Neuron (in vitro differentiated cells): ENCODE data around the gene KHNYN.

ENCODE experiments used
- H2AFZ ChIP-seq: one replicate; pipeline ENCODE4 v1.6.1; 2013; ENCODE audit warnings: low read depth, mild to moderate bottlenecking, inconsistent platforms, low read length, moderate library complexity
- H3K27me3 ChIP-seq: one replicate; pipeline ENCODE4 v1.6.1; 2013; ENCODE audit warnings: low read length; ENCODE audit not compliant: insufficient read depth
- H3K36me3 ChIP-seq: one replicate; pipeline ENCODE4 v1.6.1; 2013; ENCODE audit warnings: low read length; ENCODE audit not compliant: insufficient read depth
- H3K4me1 ChIP-seq: one replicate; pipeline ENCODE4 v1.6.1; 2013; ENCODE audit warnings: low read length; ENCODE audit not compliant: insufficient read depth
- H3K4me3 ChIP-seq: 2 replicates; pipeline ENCODE4 v1.5.1; 2013; ENCODE audit warnings: mild to moderate bottlenecking, low read length, moderate library complexity
- H3K9me3 ChIP-seq: one replicate; pipeline ENCODE4 v1.6.1; 2013; ENCODE audit warnings: low read length

Gene KHNYN

DNA sequence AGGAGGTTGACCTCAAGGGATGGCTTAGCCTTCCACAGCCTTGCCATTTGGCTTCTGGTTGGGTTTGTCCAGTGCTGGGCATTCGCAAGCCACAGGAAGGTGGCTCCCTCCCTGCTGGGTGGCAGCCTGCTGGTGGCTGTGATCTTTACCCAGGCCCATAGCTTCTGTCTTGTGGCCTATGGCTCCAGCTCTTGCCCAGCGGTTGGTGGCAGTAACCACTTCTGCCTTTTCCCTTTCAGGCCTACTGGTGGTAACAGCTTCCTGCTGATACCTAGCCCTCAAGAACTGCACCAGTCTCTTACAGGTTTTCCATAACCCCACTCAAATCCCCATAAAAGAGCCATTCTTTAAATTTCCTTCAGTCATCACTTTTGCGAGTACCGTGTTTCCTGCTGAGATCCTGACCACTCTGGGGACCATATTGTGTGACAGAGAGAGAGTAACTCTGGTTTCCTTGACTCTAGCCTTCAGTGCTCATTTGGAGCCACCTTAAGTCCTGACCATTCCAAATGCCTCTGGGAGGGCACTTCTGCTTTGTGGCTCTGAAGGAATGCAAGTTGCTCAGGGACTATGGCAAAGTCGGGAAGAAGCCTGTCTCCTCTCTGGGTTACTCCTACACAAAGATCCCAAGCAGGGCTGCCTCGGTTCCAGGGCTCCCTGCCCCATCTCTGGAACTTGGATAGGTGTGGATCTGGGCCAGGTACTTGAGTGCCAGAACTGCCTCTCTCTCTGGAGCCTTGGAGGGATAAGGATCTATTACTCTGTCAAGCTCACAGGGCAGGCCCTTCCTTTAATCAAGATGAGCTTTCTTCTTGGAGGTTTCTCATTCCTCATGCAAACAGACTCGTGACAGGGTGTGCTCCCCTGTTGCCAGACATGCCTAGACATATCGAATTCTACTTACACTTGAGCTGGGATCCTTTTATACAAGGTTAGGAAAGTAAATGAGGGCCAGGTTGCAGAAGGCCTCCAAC lies 33.9 kb upstream of the KHNYN start:
- Histone ChIP-seq H3K36me3 (no peaks in the 10 kb centered on the region), H3K27me3 (peaks cover 44% of the 10 kb centered on the region), H3K9me3 (no peaks in the 10 kb centered on the region), H2AFZ (no peak overlapping the region), H3K4me1 (peaks cover 9% of the 10 kb centered on the region), H3K4me3 (no peak overlapping the region)

DNA sequence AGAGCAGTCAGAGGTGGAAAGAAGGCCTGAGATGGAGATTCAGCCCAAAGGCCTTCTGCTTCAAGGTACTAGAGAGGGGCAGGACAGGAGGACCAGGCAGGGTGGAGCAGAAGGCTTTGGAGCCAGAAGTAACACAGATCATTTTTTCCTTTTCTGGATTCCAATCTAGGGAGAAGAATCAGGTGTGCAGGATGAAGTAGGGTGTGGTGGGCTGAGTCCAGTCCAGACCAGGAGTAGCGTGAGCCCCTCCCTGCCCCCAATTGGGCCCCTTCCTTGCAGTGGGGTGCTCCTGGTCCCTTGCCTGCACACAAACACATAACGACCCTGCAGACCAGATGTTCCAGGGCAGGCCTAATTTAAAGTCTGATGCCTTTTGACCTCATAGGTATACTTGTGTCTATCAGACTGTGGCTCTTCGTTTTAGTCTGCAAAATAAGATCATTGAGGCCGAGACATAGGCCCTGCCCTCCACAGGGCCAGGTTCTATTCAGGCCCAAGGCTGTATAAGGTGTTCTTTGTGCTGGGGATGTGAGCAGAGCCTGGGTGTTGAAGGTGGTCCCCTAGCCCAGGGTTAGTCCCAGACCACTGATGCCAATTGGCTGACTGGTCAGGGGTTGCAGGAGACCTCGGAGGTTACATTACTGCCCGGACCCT lies 32.0 kb upstream of the KHNYN start:
- Histone ChIP-seq H3K4me1 (peaks cover 9% of the 10 kb centered on the region), H3K27me3 (peaks cover 56% of the 10 kb centered on the region), H3K4me3 (no peak overlapping the region), H3K9me3 (no peaks in the 10 kb centered on the region), H3K36me3 (no peaks in the 10 kb centered on the region), H2AFZ (no peak overlapping the region)

DNA sequence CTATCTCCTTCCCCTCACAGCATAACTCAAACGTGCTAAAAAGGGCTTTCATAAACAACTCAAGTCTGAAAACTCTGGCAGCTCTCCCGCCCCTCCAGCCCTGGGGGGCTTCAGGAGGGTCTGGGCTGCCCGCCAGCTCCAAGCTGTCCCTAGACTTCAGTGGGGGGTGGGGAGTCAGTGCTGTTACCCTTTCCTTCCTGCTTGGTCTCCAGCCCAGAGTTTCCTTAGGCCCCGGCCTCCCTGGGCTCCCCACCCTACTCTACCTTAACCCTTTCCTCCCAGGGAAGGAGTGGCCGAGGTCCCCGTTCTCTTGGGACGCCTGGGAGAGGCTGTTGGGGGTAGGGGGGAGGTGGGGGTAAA lies 31.5 kb upstream of the KHNYN start:
- Histone ChIP-seq H3K36me3 (no peaks in the 10 kb centered on the region), H2AFZ (no peak overlapping the region), H3K9me3 (no peaks in the 10 kb centered on the region), H3K4me3 (no peak overlapping the region), H3K27me3 (peaks cover 59% of the 10 kb centered on the region), H3K4me1 (peaks cover 9% of the 10 kb centered on the region)

DNA sequence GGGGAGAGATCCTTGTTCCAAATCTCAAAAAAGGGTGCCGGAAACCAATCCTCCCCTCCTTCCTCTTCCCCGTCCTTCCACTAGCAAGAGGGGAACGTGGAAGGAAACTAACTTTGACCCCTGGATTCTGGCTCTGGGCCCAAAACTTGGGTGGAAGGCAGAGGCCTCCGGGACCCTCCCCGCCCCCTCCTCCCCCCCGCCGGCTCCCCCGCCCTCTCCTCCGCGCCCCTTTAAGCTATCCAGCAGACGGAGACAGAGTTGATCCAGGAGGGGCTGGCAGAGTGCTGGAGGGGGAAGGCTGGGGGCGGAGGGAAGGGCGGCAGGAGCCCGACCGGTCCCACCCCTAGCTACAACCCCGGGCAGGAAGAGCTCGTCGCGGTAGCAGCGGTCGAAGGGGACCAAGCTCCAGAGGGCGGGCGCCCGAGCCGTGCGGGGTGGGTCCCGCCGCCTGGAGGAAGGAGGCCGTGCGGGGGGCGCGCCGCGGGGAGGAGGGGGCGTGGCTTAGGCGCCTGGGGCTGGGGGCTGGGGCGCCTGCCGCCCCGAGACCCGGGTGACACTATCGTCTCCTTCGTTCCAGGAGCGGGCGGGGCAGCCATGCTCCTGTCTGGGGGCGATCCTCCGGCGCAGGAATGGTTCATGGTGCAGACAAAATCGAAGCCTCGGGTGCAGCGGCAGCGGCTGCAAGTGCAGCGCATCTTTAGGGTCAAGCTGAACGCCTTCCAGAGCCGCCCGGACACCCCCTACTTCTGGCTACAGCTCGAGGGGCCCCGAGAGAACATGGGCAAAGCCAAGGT lies 30.9 kb upstream of the KHNYN start, which contains the start of gene NYNRIN:
NYNRIN (plus strand) TSS at position 351 of the 794 bp plus-strand sequence; CDS start at position 595, 244 bp downstream.
- Histone ChIP-seq H3K4me3 (peak within 1 kb of the TSS; percentile 48), H3K36me3 (no peaks in the 10 kb centered on the region), H3K27me3 (peaks cover 59% of the 10 kb centered on the region), H3K4me1 (peaks cover 9% of the 10 kb centered on the region), H2AFZ (peak within 1 kb of the TSS; percentile 90), H3K9me3 (no peaks in the 10 kb centered on the region)

DNA sequence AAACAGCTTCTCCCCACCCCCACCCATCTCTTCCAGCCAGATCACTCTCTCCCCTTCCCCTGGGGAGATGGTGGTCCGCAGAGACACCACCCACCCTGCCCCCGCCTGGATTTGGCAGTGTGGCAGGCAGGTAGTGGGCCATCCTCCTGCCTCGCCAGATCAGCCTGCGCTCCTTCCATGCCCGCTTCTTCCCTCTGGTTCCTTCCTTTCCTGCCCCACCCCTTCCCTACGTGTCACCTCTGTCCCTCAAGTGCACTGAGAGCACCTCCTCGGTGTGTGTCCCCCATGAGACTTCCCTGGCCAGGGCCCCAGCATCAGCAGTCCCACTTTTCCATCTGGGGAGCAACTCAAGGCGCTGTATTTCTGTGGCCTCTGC lies 30.3 kb upstream of the KHNYN start:
- peaks cover 9% of the 10 kb centered on the region for H3K4me1 ChIP-seq
- peak overlapping the region; percentile 48 for H3K4me3 ChIP-seq
- H3K9me3 ChIP-seq = no peaks in the 10 kb centered on the region
- no peaks in the 10 kb centered on the region for H3K36me3 ChIP-seq
- H2AFZ ChIP-seq = peak overlapping the region; percentile 90
- peaks cover 59% of the 10 kb centered on the region for H3K27me3 ChIP-seq

DNA sequence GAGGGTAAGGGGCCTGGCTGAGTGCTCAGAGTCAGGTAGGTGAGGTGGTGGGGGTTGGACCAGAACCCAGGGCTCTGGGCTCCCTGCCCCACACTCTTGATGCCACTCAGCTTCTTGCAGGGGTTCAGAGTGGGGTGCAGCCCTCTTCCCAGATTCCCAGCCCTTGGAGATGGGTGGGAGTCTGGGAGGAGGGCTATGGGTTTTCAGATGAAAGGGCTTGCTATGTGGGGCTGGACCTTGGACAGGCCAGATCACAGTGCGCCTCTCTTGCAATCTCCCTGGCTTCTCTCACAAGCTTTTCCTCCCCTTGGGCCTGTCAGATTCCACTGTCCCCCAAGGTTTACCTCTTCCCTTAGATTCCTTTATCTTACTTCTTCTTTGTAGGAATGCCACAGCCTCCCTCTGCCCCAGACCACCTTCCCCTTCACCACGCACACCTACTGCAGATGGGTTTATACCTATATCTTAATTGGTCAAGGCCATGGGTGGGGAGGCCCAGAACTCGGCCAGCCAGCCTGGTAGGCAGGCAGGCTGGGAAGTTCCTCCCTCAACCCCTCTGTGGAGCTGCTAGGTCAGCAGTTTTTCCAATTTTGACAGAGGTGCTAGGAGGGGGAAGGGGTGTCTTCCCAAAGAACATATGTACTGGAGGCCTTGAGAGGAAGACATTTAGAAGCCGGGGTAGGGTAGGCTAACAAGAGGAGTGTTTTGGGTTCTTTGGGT lies 29.6 kb upstream of the KHNYN start:
- no peaks in the 10 kb centered on the region for H3K36me3 ChIP-seq
- peaks cover 58% of the 10 kb centered on the region for H3K27me3 ChIP-seq
- H3K9me3 ChIP-seq = no peaks in the 10 kb centered on the region
- no peak overlapping the region for H3K4me3 ChIP-seq
- H3K4me1 ChIP-seq = peaks cover 9% of the 10 kb centered on the region
- H2AFZ ChIP-seq = no peak overlapping the region

DNA sequence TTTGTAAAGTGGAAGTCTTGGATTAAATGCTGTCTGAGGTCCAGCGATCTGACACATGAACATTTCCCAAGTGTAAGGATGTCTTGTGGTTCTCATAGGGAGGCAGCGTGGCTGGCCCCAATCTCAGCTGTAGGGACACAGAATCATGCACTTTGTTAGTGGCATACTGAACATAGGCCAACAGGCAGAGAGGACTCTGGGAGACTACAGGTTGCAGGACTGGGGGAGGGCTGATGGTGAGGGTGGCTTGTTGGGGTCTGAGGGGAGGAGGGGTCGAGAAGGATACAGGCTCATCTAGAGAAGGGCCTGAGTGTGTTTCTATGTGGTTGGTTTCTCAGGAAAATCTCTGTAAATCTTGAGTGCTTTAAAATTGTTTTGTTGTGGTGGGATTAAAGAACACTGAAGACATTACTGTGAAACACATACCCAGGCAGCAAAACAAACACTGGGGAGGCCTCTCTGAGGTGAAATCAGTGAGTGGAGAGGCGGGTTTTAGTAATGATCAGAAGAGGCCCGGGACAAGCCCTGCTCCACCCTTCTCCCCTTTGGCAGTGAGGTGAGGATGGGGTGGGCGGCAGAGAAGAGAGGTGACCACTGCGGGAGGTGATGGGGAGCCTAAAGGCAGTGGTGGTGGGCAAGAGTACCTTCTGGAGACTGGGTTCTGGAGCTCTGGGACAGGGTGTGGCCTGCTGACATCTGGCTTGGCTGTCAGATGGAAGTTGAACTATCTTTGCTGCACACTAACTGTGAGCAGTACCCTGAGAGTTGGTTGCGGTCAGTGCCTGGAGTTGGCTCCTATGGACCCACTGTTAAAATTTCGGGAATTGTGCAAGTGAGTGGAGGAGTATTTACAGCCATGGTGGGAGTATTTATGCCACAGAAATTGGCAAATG lies 27.7 kb upstream of the KHNYN start:
- Histone ChIP-seq H3K9me3 (no peaks in the 10 kb centered on the region), H3K4me1 (peaks cover 9% of the 10 kb centered on the region), H2AFZ (no peak overlapping the region), H3K4me3 (no peak overlapping the region), H3K36me3 (no peaks in the 10 kb centered on the region), H3K27me3 (peaks cover 39% of the 10 kb centered on the region)

DNA sequence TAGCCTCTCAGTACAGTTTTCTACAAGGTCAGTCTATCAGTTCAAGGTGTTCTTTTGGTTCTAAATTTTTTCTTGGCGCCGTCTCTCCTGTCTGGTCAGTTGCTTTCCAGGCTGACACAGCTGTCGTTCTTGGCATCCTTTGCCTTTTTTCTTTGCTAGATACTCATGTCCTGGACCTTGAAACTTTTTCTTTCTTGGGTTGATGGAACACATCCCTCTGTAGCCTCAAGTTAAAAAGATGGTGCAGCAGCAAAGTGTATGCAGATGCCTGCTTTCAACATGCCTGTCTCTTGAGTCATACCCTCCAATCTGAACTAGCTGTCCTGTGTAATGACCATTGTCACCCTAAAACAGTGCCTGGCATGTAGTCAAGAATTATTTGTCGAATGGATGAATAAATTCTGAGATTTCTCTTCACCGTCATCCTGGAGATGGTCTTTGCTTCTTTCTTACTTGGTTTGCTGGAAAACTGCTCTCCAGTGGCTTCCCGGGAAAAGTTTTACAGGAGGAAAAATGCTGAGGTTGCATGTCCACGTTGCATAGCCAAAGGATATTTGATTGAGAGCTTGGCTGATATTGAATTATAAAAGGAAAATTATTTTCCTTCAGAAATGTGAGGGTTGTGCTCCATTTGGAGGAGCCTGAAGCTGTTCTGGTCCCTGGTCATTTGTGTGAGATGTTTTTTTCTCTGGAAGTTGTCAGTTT lies 26.3 kb upstream of the KHNYN start:
- Histone ChIP-seq H3K27me3 (peaks cover 27% of the 10 kb centered on the region), H3K36me3 (no peaks in the 10 kb centered on the region), H3K4me3 (no peak overlapping the region), H3K9me3 (no peaks in the 10 kb centered on the region), H2AFZ (no peak overlapping the region), H3K4me1 (peaks cover 8% of the 10 kb centered on the region)

DNA sequence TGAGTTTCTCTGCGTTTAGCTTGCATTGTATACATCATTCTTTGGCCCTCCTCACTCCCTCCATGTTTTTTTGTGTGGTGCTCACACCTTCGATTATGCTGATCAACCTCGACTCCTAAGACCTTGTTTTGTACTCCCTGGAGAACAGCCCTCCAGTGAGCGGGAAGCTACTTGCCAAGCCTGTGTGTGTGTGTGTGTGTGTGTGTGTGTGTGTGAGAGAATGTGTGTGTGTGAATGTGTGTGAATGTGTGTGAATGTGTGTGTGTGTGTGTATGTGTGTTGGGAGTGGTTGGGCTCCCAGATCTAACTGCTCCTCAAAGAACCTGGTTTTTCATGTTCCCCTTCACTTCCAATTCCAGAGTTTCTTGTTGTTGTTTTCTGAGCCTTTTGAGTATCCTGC lies 24.9 kb upstream of the KHNYN start:
- no peaks in the 10 kb centered on the region for H3K36me3 ChIP-seq
- no peaks in the 10 kb centered on the region for H3K9me3 ChIP-seq
- no peak overlapping the region for H2AFZ ChIP-seq
- H3K4me1 ChIP-seq = no peaks in the 10 kb centered on the region
- H3K4me3 ChIP-seq = no peak overlapping the region
- H3K27me3 ChIP-seq = peaks cover 21% of the 10 kb centered on the region

DNA sequence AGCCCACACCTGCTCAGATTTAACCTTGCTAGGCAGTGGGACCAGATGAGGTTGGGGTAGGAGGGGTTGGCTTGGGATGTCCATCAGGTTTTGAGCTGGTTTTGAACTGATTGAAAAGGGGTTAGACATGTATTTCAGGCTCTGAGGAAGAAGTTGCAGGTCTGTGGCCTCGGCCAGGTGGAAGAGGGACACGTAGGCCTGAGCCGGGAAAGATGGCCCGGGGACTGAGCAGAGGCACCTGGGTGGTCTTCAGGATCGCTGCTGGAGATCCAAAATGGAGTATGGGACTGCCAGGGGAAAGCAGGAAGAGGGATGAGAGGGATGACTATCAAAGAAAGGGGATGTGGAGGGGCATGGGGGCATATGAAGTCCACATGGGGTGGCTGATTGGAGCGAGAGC lies 23.3 kb upstream of the KHNYN start:
- no peaks in the 10 kb centered on the region for H3K36me3 ChIP-seq
- H3K4me3 ChIP-seq = no peak overlapping the region
- H2AFZ ChIP-seq = no peak overlapping the region
- H3K4me1 ChIP-seq = no peaks in the 10 kb centered on the region
- H3K9me3 ChIP-seq = no peaks in the 10 kb centered on the region
- peaks cover 12% of the 10 kb centered on the region for H3K27me3 ChIP-seq

DNA sequence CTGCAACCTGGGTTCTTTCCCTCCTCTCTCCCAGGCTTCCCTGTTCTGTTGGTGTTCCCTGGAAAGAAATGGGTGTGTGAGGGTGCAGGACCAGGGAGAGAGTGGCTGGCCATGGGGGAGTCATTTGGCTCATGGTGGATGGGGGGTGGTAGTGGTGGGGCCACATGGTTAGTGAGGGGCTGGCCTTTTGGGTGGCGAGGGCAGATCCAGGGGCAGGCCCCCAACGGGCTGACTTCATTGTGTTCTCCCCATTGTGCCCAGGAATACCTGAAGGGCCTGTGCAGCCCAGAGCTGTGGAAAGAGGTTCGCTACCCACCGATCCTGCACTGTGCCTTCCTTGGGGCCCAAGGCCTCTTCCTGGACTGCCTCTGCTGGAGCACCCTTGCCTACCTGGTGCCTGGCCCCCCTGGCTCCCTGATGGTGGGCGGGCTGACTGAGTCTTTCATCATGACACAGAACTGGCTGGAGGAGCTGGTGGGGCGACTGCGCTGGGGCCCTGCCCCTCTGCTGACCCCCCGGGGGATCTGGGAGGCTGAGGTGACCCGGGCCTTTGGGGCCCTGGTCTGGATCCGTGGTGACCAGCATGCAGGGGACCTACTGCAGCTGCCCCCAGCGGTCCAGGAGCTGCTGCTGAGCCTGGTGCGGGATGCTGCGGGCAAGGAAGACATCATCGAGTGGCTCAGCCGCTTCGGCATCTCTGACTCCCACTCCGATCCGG lies 22.0 kb upstream of the KHNYN start:
- Histone ChIP-seq H3K36me3 (no peaks in the 10 kb centered on the region), H2AFZ (no peak overlapping the region), H3K4me1 (no peaks in the 10 kb centered on the region), H3K27me3 (peaks cover 3% of the 10 kb centered on the region), H3K4me3 (no peak overlapping the region), H3K9me3 (no peaks in the 10 kb centered on the region)
